Subcutaneous adipose tissue (tissue), 4 donors: ENCODE results near the gene LMX1B. TPM values are rescaled to one million over a fixed set of nuclear protein-coding genes. Genes with fewer than 3 reads are reported as not detected.

Source experiments
- CTCF ChIP-seq: fragments of 450-650 bp; IDR thresholded peaks from one replicate; pipeline ENCODE4 v1.5.1; 2016; ENCODE audit warnings: low read depth, mild to moderate bottlenecking, control low read depth, antibody characterized with exemption, moderate library complexity
- total RNA-seq, 4 donors: library from RNA; depleted of rRNA; stranded (reverse); fragments of >200 nt; gene quantifications; one replicate each; pipeline ENCODE4 v1.1.0, GENCODE V29; 2016

Gene LMX1B
- total RNA-seq, 4 donors from 2014 or later, result 0.38 to 1.1 (median 0.51) TPM; not detected in 1

- TF ChIP-seq CTCF, result no peak
Measured at GRCh38 chr9:126630458-126631237, 16.9 kb downstream of the LMX1B start.

- TF ChIP-seq CTCF, result no peak
Measured at GRCh38 chr9:126631254-126631653, 17.5 kb downstream of the LMX1B start.

GRCh38 chr9:126633881-126634558 lies 20.3 kb downstream of the LMX1B start:
- no peak for TF ChIP-seq CTCF

GRCh38 chr9:126635061-126635460 lies 21.3 kb downstream of the LMX1B start:
- TF ChIP-seq CTCF, result no peak

GRCh38 chr9:126635661-126636439 lies 22.1 kb downstream of the LMX1B start:
- no peak for TF ChIP-seq CTCF

GRCh38 chr9:126636983-126637798 lies 23.5 kb downstream of the LMX1B start:
- no peak for TF ChIP-seq CTCF
